Measurements from ENCODE around the gene STK32B.

DNA sequence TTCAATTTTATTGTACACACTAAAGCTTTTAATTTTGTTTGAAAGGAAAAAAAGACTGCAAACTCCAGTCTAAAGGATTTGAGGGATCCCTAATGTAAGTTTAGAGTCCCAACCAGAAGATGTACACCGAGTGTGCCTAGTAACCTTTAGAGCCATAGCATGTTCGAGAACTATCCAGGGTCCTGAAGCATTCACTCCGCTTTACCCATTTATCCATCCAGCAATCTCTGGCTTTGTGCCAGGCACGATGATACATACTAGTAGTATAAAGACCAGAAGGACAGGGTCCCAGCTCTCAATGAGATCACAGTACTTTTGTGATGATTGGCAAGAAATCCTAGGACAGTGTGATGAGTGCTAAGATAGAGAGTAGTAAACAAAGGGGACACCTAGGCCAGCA, 168.7 kb downstream of the STK32B start:
- TF ChIP-seq, protein P1, sequence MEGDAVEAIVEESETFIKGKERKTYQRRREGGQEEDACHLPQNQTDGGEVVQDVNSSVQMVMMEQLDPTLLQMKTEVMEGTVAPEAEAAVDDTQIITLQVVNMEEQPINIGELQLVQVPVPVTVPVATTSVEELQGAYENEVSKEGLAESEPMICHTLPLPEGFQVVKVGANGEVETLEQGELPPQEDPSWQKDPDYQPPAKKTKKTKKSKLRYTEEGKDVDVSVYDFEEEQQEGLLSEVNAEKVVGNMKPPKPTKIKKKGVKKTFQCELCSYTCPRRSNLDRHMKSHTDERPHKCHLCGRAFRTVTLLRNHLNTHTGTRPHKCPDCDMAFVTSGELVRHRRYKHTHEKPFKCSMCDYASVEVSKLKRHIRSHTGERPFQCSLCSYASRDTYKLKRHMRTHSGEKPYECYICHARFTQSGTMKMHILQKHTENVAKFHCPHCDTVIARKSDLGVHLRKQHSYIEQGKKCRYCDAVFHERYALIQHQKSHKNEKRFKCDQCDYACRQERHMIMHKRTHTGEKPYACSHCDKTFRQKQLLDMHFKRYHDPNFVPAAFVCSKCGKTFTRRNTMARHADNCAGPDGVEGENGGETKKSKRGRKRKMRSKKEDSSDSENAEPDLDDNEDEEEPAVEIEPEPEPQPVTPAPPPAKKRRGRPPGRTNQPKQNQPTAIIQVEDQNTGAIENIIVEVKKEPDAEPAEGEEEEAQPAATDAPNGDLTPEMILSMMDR (IDR thresholded peaks at IDR 0.05): no peak
- TF ChIP-seq POLR2AphosphoS2 (conservative IDR thresholded peaks at IDR 0.05; ENCODE audit: low read length) (no peak), CHD2 (IDR thresholded peaks at IDR 0.05; ENCODE audit: low read length, partially characterized antibody) (no peak), BCL3 (IDR thresholded peaks at IDR 0.05) (no peak), RFX5 (IDR thresholded peaks at IDR 0.05) (no peak), POLR2A (IDR thresholded peaks at IDR 0.05; ENCODE audit: low read length) (no peak), EP300 (IDR thresholded peaks at IDR 0.05) (no peak), RNF2 (IDR thresholded peaks at IDR 0.05; ENCODE audit: borderline replicate concordance, low read depth) (no peak), CBX8 (IDR thresholded peaks at IDR 0.05) (no peak)

Measured in A549 (cell line).